Endothelial cell of umbilical vein (primary cell): ENCODE data around the gene GCA. TPM values are rescaled to one million over a fixed set of nuclear protein-coding genes. Genes with fewer than 3 reads are reported as not detected.

Source experiments
- BruUV-seq: library from RNA; stranded (reverse); fragments of 400-500 nt; replicated peaks from 2 replicates; lab custom pipeline; 2021; lab: Mats Ljungman, UMichigan
- CTCF ChIA-PET: fragments of 300-600, 350-600 bp; sonication (Branson Sonifier 250); formaldehyde crosslinking; loops from one replicate; lab custom pipeline; 2021; ENCODE audit warnings: antibody characterized with exemption, inconsistent platforms; lab: Charles Lee
- POLR2A ChIA-PET: fragments of 300-600, 350-600 bp; sonication (Branson Sonifier 250); formaldehyde crosslinking; loops from one replicate; lab custom pipeline; 2021; ENCODE audit warnings: antibody characterized with exemption, inconsistent platforms; lab: Charles Lee
- DNase-seq: peaks from one replicate; pipeline ENCODE4 v3.0.0-alpha.2; 2011; ENCODE audit warnings: low read depth, low spot score
- FAIRE-seq: peaks from 2 replicates; lab custom pipeline; 2011; peaks lifted over from hg19 to GRCh38; lab: Jason Lieb, UNC
- H2AFZ ChIP-seq: 2 replicates; pipeline ENCODE4 v1.6.0; 2012; ENCODE audit warnings: low read depth, low read length, control low read depth, inconsistent platforms
- H3K27ac ChIP-seq: 2 replicates; pipeline ENCODE4 v1.5.1; 2011; ENCODE audit warnings: low read depth, mild to moderate bottlenecking, control low read depth, low read length, moderate library complexity; ENCODE audit not compliant: insufficient read depth
- H3K27me3 ChIP-seq, 2 experiments: 2 replicates each; pipeline versions ENCODE4 v1.6.0 to v1.6.1; 2011; ENCODE audit warnings: low read length in 2 of 2, mixed read lengths in 1 of 2; ENCODE audit not compliant: control insufficient read depth in 2 of 2, insufficient read depth in 2 of 2
- H3K36me3 ChIP-seq, 2 experiments: 2 replicates in 1 of 2; 3 replicates in 1 of 2; pipeline ENCODE4 v1.5.1; 2011; ENCODE audit warnings: low read length in 2 of 2, mild to moderate bottlenecking in 1 of 2, moderate library complexity in 1 of 2; ENCODE audit not compliant: control insufficient read depth in 2 of 2, insufficient read depth in 2 of 2; ENCODE audit errors: extremely low read depth in 1 of 2
- H3K4me1 ChIP-seq: 3 replicates; pipeline ENCODE4 v1.5.1; 2011; ENCODE audit warnings: mild to moderate bottlenecking, low read length; ENCODE audit not compliant: control insufficient read depth, insufficient read depth; ENCODE audit errors: extremely low read depth
- H3K4me2 ChIP-seq: 2 replicates; pipeline ENCODE4 v1.6.1; 2011; ENCODE audit warnings: low read length, control low read depth, mixed read lengths; ENCODE audit not compliant: insufficient read depth
- H3K4me3 ChIP-seq, 3 experiments: fragments of 200-600 bp in 1 of 3; sonication (generic), shearing (Covaris generic) in 1 of 3; replicated peaks in 1 of 3; 2 replicates each; pipeline ENCODE4 v1.5.1; 2011 to 2016; ENCODE audit warnings: control low read depth in 3 of 3, low read length in 3 of 3, mild to moderate bottlenecking in 2 of 3, inconsistent platforms in 1 of 3, low read depth in 1 of 3, moderate library complexity in 1 of 3; ENCODE audit not compliant: insufficient read depth in 1 of 3
- H3K79me2 ChIP-seq: 2 replicates; pipeline ENCODE4 v1.6.0; 2012; ENCODE audit warnings: low read length, inconsistent platforms; ENCODE audit not compliant: control insufficient read depth, insufficient read depth
- H3K9ac ChIP-seq: replicated peaks from 2 replicates; pipeline ENCODE3; 2011; ENCODE audit warnings: low read length, control low read depth; ENCODE audit not compliant: insufficient read depth; ENCODE audit errors: extremely low read depth
- H3K9me1 ChIP-seq: replicated peaks from 3 replicates; pipeline ENCODE4 v1.6.0; 2011; ENCODE audit warnings: mild to moderate bottlenecking, low read length; ENCODE audit not compliant: control insufficient read depth, insufficient read depth; ENCODE audit errors: extremely low read depth
- H3K9me3 ChIP-seq: replicated peaks from 2 replicates; pipeline ENCODE4 v1.5.1; 2012; ENCODE audit warnings: low read length, inconsistent platforms; ENCODE audit not compliant: control insufficient read depth, insufficient read depth
- H4K20me1 ChIP-seq: replicated peaks from 2 replicates; pipeline ENCODE3; 2011; ENCODE audit warnings: mild to moderate bottlenecking, low read length; ENCODE audit not compliant: control insufficient read depth, insufficient read depth; ENCODE audit errors: extremely low read depth
- CTCF ChIP-seq, 2 donors: IDR thresholded peaks; 1 replicate in 1 of 2; 2 replicates in 1 of 2; pipeline ENCODE4 v1.5.1; 2011; ENCODE audit warnings: low read length in 2 of 2, mild to moderate bottlenecking in 2 of 2, moderate library complexity in 2 of 2, control low read depth in 1 of 2, inconsistent platforms in 1 of 2, low read depth in 1 of 2; ENCODE audit not compliant: insufficient read depth in 1 of 2; ENCODE audit errors: extremely low read depth in 1 of 2
- EZH2 ChIP-seq: IDR thresholded peaks from 2 replicates; pipeline ENCODE4 v1.6.1; 2012; ENCODE audit warnings: borderline replicate concordance, low read depth, mild to moderate bottlenecking, moderate library complexity, low read length, inconsistent platforms; ENCODE audit not compliant: severe bottlenecking
- FOS ChIP-seq: IDR thresholded peaks from 2 replicates; pipeline ENCODE4 v1.6.1; 2011; ENCODE audit warnings: mild to moderate bottlenecking, low read length, moderate library complexity, borderline replicate concordance; ENCODE audit not compliant: insufficient read depth
- GATA2 ChIP-seq: IDR thresholded peaks from 2 replicates; pipeline ENCODE4 v1.7.0; 2011; ENCODE audit warnings: low read depth, mild to moderate bottlenecking, moderate library complexity, mixed read lengths, low read length; ENCODE audit not compliant: insufficient read length, insufficient read depth
- JUN ChIP-seq: IDR thresholded peaks from 2 replicates; pipeline ENCODE4 v1.6.1; 2011; ENCODE audit warnings: borderline replicate concordance, low read depth; ENCODE audit not compliant: insufficient read length, insufficient read depth
- MAX ChIP-seq: IDR thresholded peaks from 2 replicates; pipeline ENCODE4 v1.6.1; 2011; ENCODE audit not compliant: insufficient read depth, insufficient read length
- MYC ChIP-seq: IDR thresholded peaks from one replicate; pipeline ENCODE4 v1.6.1; 2011; ENCODE audit warnings: mild to moderate bottlenecking, low read depth, low read length
- POLR2A ChIP-seq: IDR thresholded peaks from 2 replicates; pipeline ENCODE4 v1.6.1; 2012; ENCODE audit warnings: low read depth, mild to moderate bottlenecking, control low read depth, low read length
- POLR2AphosphoS5 ChIP-seq: IDR thresholded peaks from 2 replicates; pipeline ENCODE4 v1.6.1; 2012; ENCODE audit warnings: low read depth, mild to moderate bottlenecking, control low read depth, low read length, moderate library complexity; ENCODE audit not compliant: insufficient read depth
- dilution Hi-C: fragments of 300-500 bp; cut with MboI; formaldehyde crosslinking; loops from one replicate; pipeline ENCODE4 v1.15.0; 2019; ENCODE audit warnings: low sequenced_read_pairs; ENCODE audit not compliant: extremely low pct_ligation_motif_present
- intact Hi-C: fragments of 100-400 bp; cut with micrococcal nuclease; formaldehyde crosslinking; loops from one replicate; pipeline ENCODE4 v1.10.0; 2022
- polyA plus RNA-seq, 4 experiments: library from polyadenylated mRNA; depleted of rRNA in 3 of 4; stranded (reverse) in 3 of 4; unstranded in 1 of 4; fragments of >200 nt; gene quantifications; 2 replicates each; pipeline versions ENCODE4 v1.2.1 to v1.2.3, GENCODE V29; 2011 to 2012; ENCODE audit warnings: missing spikeins in 1 of 4
- total RNA-seq: library from RNA; stranded (reverse); gene quantifications from 2 replicates; pipeline ENCODE4 v1.2.3, GENCODE V29; 2021

Gene GCA
- total and polyA plus RNA-seq, 2 donors (not counting 3 experiments of a cell fraction or from before 2014, with no cell fraction given) = 10.7 to 11.2 TPM

- dilution Hi-C loops = no loop called here
- Histone ChIP-seq H3K9me3 (no peaks in the 10 kb centered on the region), H3K27me3 (no peaks in the 10 kb centered on the region), H3K9ac (no peak overlapping the region), H3K27ac (no peak overlapping the region), H2AFZ (no peak overlapping the region), H3K9me1 (no peaks in the 10 kb centered on the region), H3K79me2 (no peaks in the 10 kb centered on the region), H3K4me3 (no peak overlapping the region), H3K36me3 (no peaks in the 10 kb centered on the region), H4K20me1 (no peaks in the 10 kb centered on the region), H3K4me1 (peaks cover 8% of the 10 kb centered on the region), H3K4me2 (no peak overlapping the region)
- ChIA-PET POLR2A (no interaction called here), CTCF (interaction anchor here (1.0 to 1.2 kb wide), 2 partner anchors 13 to 19 kb away, joined by 4 to 8 read pairs; no protein-coding TSS in a partner anchor)
- TF ChIP-seq MAX = no peak
- TF ChIP-seq MYC = no peak
- TF ChIP-seq CTCF (IDR thresholded peaks at IDR 0.05; ENCODE audit: extremely low read depth in 1 of 2, insufficient read depth in 1 of 2, low read depth in 1 of 2, low read length in 2 of 2) = no peak
- FAIRE-seq (no peak), DNase-seq (no peak)
- intact Hi-C loops = no loop called here
- no TSS peak for BruUV-seq
Observed at GRCh38 chr2:162316590-162316989, 27.3 kb upstream of the GCA start.

GRCh38 chr2:162317058-162317742 lies 26.7 kb upstream of the GCA start:
- intact Hi-C loops = loop anchor here (1.0 kb wide), 1 partner anchor 27 kb away; the partner anchor contains the start of gene GCA
- no peak for DNase-seq
- Histone ChIP-seq H3K4me3 (peak overlapping the region in 2 of 3 experiments; percentile 56 to 66), H3K9me1 (no peaks in the 10 kb centered on the region), H3K9me3 (no peaks in the 10 kb centered on the region), H3K79me2 (no peaks in the 10 kb centered on the region), H4K20me1 (no peaks in the 10 kb centered on the region), H2AFZ (no peak overlapping the region), H3K4me2 (peak overlapping the region; percentile 70), H3K27ac (no peak overlapping the region), H3K27me3 (no peaks in the 10 kb centered on the region), H3K36me3 (no peaks in the 10 kb centered on the region), H3K4me1 (peaks cover 8% of the 10 kb centered on the region), H3K9ac (no peak overlapping the region)
- BruUV-seq = no TSS peak
- TF ChIP-seq CTCF (IDR thresholded peaks at IDR 0.05; ENCODE audit: extremely low read depth in 1 of 2, insufficient read depth in 1 of 2, low read depth in 1 of 2, low read length in 2 of 2) (no peak), GATA2 (no peak), POLR2A (no peak), EZH2 (no peak), MAX (no peak), JUN (no peak), POLR2AphosphoS5 (no peak), FOS (no peak), MYC (no peak)
- POLR2A ChIA-PET = no interaction called here
- dilution Hi-C loops = no loop called here
- CTCF ChIA-PET = interaction anchor here (0.9 to 3.6 kb wide), 7 partner anchors 12 to 164 kb away, joined by 3 to 22 read pairs (median 7); no protein-coding TSS in a partner anchor
- FAIRE-seq = no peak
